NCI-H2196 treated with DMSO at 0.1 percent for 48 hours (cell line): ENCODE results near the gene SMIM8.

Source experiments
- DNase-seq: peaks from one replicate; lab custom pipeline; 2025; ENCODE audit not compliant: unreplicated experiment; lab: John Stamatoyannopoulos, UW

Gene SMIM8

GRCh38 chr6:87384038-87384437, 61.6 kb downstream of the SMIM8 start:
- no peak for DNase-seq

GRCh38 chr6:87384449-87384848, 62.1 kb downstream of the SMIM8 start:
- DNase-seq: no peak

- peak; percentile 4 for DNase-seq
Observed at GRCh38 chr6:87391334-87391733, 68.9 kb downstream of the SMIM8 start.
